K562 (cell line): ENCODE data around the gene PPP1CA. TPM values are rescaled to one million over a fixed set of nuclear protein-coding genes. Genes with fewer than 3 reads are reported as not detected.

Experiments
- ATAC-seq: fragments of 200-7000 bp; cut with Tn5 transposase; 3 replicates; pipeline ENCODE4 v1.9.1; 2020; ENCODE audit warnings: moderate library complexity
- BruUV-seq: library from RNA; stranded (reverse); fragments of 400-500 nt; replicated peaks from 2 replicates; lab custom pipeline; 2021; lab: Mats Ljungman, UMichigan
- CTCF ChIA-PET: fragments of 300-600 bp; formaldehyde crosslinking; extraction: SDS; loops from one replicate; lab custom pipeline; 2021; ENCODE audit warnings: low intra/inter-chr PET ratio; lab: Yijun Ruan, JAX
- POLR2A ChIA-PET: fragments of 300-600, 350-650 bp; sonication (Branson Sonifier 250); formaldehyde crosslinking; extraction: SDS; loops from one replicate; lab custom pipeline; 2021; ENCODE audit warnings: antibody characterized with exemption, inconsistent platforms; lab: Yijun Ruan, JAX
- DNase-seq, 4 experiments: peaks; one replicate each; pipeline versions ENCODE4 v3.0.0 to v3.0.0-alpha.2; 2011 to 2018; ENCODE audit warnings: low spot score in 3 of 4, mixed read lengths in 3 of 4; ENCODE audit errors: extremely low read depth in 1 of 4
- FAIRE-seq: peaks from 2 replicates; lab custom pipeline; 2011; peaks lifted over from hg19 to GRCh38; lab: Jason Lieb, UNC
- H2AFZ ChIP-seq: 2 replicates; pipeline ENCODE4 v1.6.0; 2011; ENCODE audit warnings: low read depth, low read length, control low read depth, inconsistent platforms
- H3K27ac ChIP-seq: fragments of 200-600 bp; 3 replicates; pipeline ENCODE4 v1.8.0; 2011; ENCODE audit warnings: low read depth, mild to moderate bottlenecking, control low read depth, inconsistent platforms, low read length, moderate library complexity, mixed read lengths; ENCODE audit errors: extremely low read depth
- H3K27me3 ChIP-seq, 2 experiments: fragments of 300-600 bp in 1 of 2; 2 replicates in 1 of 2; 3 replicates in 1 of 2; pipeline versions ENCODE4 v1.6.0 to v1.8.0; 2011; ENCODE audit warnings: inconsistent platforms in 2 of 2, low read length in 2 of 2, mild to moderate bottlenecking in 1 of 2, mixed read lengths in 1 of 2, moderate library complexity in 1 of 2; ENCODE audit not compliant: control insufficient read depth in 2 of 2, insufficient read depth in 2 of 2
- H3K36me3 ChIP-seq: fragments of 300-600 bp; 3 replicates; pipeline ENCODE4 v1.8.0; 2011; ENCODE audit warnings: mild to moderate bottlenecking, low read length, inconsistent platforms; ENCODE audit not compliant: control insufficient read depth, insufficient read depth
- H3K4me1 ChIP-seq, 2 experiments: fragments of 200-600 bp in 1 of 2; replicated peaks in 1 of 2; 2 replicates in 1 of 2; 3 replicates in 1 of 2; pipeline versions ENCODE4 v1.5.1 to v1.8.0; 2011; ENCODE audit warnings: inconsistent platforms in 2 of 2, low read length in 2 of 2, mild to moderate bottlenecking in 1 of 2, mixed read lengths in 1 of 2, moderate library complexity in 1 of 2; ENCODE audit not compliant: control insufficient read depth in 2 of 2, insufficient read depth in 2 of 2
- H3K4me2 ChIP-seq: 2 replicates; pipeline ENCODE4 v1.6.1; 2011; ENCODE audit warnings: low read length, control low read depth, inconsistent platforms, mixed read lengths; ENCODE audit not compliant: insufficient read depth
- H3K4me3 ChIP-seq: fragments of 200-600 bp; sonication (generic), shearing (Covaris generic); 2 replicates; pipeline ENCODE4 v1.5.1; 2016; ENCODE audit warnings: control low read depth, inconsistent platforms
- H3K79me2 ChIP-seq: fragments of 200-600 bp; 3 replicates; pipeline ENCODE4 v1.8.0; 2011; ENCODE audit warnings: low read length, inconsistent platforms; ENCODE audit not compliant: control insufficient read depth, insufficient read depth
- H3K9ac ChIP-seq, 2 experiments: 2 replicates each; pipeline versions ENCODE4 v1.6.0 to v1.6.1; 2011; ENCODE audit warnings: low read depth in 2 of 2, low read length in 2 of 2, control low read depth in 1 of 2, inconsistent platforms in 1 of 2, mild to moderate bottlenecking in 1 of 2, mixed read lengths in 1 of 2; ENCODE audit not compliant: insufficient read depth in 1 of 2
- H3K9me1 ChIP-seq: one replicate; pipeline ENCODE4 v1.6.0; 2011; ENCODE audit warnings: inconsistent platforms, mild to moderate bottlenecking, low read length, moderate library complexity; ENCODE audit not compliant: control insufficient read depth, insufficient read depth
- H3K9me3 ChIP-seq: replicated peaks from 2 replicates; pipeline ENCODE4 v1.5.1; 2011; ENCODE audit warnings: low read depth, low read length, inconsistent platforms; ENCODE audit not compliant: control insufficient read depth, insufficient read depth
- H4K20me1 ChIP-seq: replicated peaks from 2 replicates; pipeline ENCODE4 v1.6.1; 2011; ENCODE audit warnings: low read length, inconsistent platforms, mixed read lengths; ENCODE audit not compliant: control insufficient read depth, insufficient read depth
- FOXK1 ChIP-seq: sonication (generic); formaldehyde crosslinking; IDR thresholded peaks from 2 replicates; pipeline ENCODE4 v1.8.0; 2022; ENCODE audit warnings: missing genetic modification reagents, mild to moderate bottlenecking, borderline replicate concordance
- POLR2G ChIP-seq: fragments of 200-400 bp; formaldehyde crosslinking; IDR thresholded peaks from 2 replicates; pipeline ENCODE4 v1.6.1; 2017; ENCODE audit warnings: low read depth, mild to moderate bottlenecking, antibody characterized with exemption, low read length, moderate library complexity
- RAD51 ChIP-seq: fragments of 450-650 bp; IDR thresholded peaks from 2 replicates; pipeline ENCODE4 v1.7.1; 2016; ENCODE audit warnings: low read depth, mild to moderate bottlenecking, borderline replicate concordance
- ZNF431 ChIP-seq: sonication (generic); formaldehyde crosslinking; IDR thresholded peaks from 2 replicates; pipeline ENCODE4 v1.8.0; 2022; ENCODE audit warnings: mild to moderate bottlenecking, missing genetic modification reagents
- WGBS: fragments of 100-300 bp; shearing (Covaris generic); methylation state at CpG from one replicate; pipeline ENCODE4 v1.1.6; 2016; ENCODE audit warnings: low coverage, mixed read lengths; ENCODE audit not compliant: insufficient coverage; ENCODE audit errors: missing lambda C conversion rate; 5-methylcytosine and 5-hydroxymethylcytosine counted together
- in situ Hi-C: fragments of 300-500 bp; cut with MboI; formaldehyde crosslinking; loops from 4 replicates; pipeline ENCODE4 v1.15.0; 2018; ENCODE audit warnings: inconsistent platforms, mixed read lengths
- intact Hi-C: fragments of 100-400 bp; cut with micrococcal nuclease; formaldehyde crosslinking; loops from 2 replicates; pipeline ENCODE4 v1.14.2; 2022
- polyA plus RNA-seq, 8 experiments: library from polyadenylated mRNA; depleted of rRNA in 4 of 8; stranded (reverse) in 5 of 8; unstranded in 3 of 8; fragments of >200 nt; fragmentation: Nextera tagmentation in 2 of 8; fragmentation: Illumina TruSeq in 1 of 8; extraction: Ambion mirVana in 2 of 8; extraction: Trizol in 1 of 8; gene quantifications; 2 replicates each; pipeline versions ENCODE4 v1.2.1 to v1.2.3, GENCODE V29; 2011 to 2014; ENCODE audit warnings: inconsistent platforms in 1 of 8, missing spikeins in 1 of 8
- total RNA-seq, 7 experiments: library from RNA; depleted of rRNA in 6 of 7; stranded (reverse); fragments of >200 nt in 6 of 7; fragmentation: Illumina TruSeq in 2 of 7; extraction: Trizol in 2 of 7; gene quantifications; 2 replicates each; pipeline versions ENCODE4 v1.2.1 to v1.2.3, GENCODE V29; 2011 to 2021; ENCODE audit warnings: low replicate concordance in 1 of 7
- TF ChIP-seq, protein P1 (sequence below): fragments of 450-650 bp; formaldehyde crosslinking; IDR thresholded peaks from 2 replicates; pipeline ENCODE4 v1.4.0; 2020; ENCODE audit warnings: mild to moderate bottlenecking

PPP1CA gene
- total and polyA plus RNA-seq, 9 of the 15 experiments (the other 6 are each of a cell fraction or from before 2014, with no cell fraction given), result 18.2 to 242 (median 188) TPM

GRCh38 chr11:67400251-67400941 lies 1.3 kb downstream of the PPP1CA start:
- peaks cover 26 to 92% of the 10 kb centered on the region in 2 experiments for H3K4me1 ChIP-seq
- in situ Hi-C loops, result no loop called here

More at GRCh38 chr11:67400251-67400941, 1.3 kb downstream of the PPP1CA start:
- intact Hi-C loops, result loop anchor here (2.0 to 5.0 kb wide), 3 partner anchors 82 to 182 kb away; partner anchors contain the start of genes AIP and GSTP1
- TF ChIP-seq ZNF431 (CRISPR knock-in tag) (0 out of 2 replicates have a peak, but pooled peaks have one; percentile 24), RAD51 (no peak), FOXK1 (CRISPR knock-in tag) (0 out of 2 replicates have a peak, but pooled peaks have one; percentile 6), POLR2G (peak; percentile 38; the same call in 1 of the 2 replicates)
- TF ChIP-seq, protein P1, sequence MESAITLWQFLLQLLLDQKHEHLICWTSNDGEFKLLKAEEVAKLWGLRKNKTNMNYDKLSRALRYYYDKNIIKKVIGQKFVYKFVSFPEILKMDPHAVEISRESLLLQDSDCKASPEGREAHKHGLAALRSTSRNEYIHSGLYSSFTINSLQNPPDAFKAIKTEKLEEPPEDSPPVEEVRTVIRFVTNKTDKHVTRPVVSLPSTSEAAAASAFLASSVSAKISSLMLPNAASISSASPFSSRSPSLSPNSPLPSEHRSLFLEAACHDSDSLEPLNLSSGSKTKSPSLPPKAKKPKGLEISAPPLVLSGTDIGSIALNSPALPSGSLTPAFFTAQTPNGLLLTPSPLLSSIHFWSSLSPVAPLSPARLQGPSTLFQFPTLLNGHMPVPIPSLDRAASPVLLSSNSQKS (CRISPR knock-in tag), result no peak
- 0 out of 2 replicates have a peak, but pooled peaks cover 4% of the 10 kb centered on the region for H4K20me1 ChIP-seq
- no peak overlapping the region for H2AFZ ChIP-seq
- ATAC-seq (no peak), FAIRE-seq (no peak), DNase-seq (peak in 1 of 4 experiments; percentile 6)
- peaks cover 23% of the 10 kb centered on the region for H3K79me2 ChIP-seq
- no peaks in the 10 kb centered on the region for H3K9me1 ChIP-seq
- ChIA-PET CTCF (interaction anchor here (1.2 kb wide), 1 partner anchor 106 kb away, joined by 4 read pairs; no protein-coding TSS in a partner anchor), POLR2A (interaction anchor here (1.0 to 2.2 kb wide), 7 partner anchors 8 to 184 kb away, joined by 4 to 19 read pairs (median 7); partner anchors contain the start of genes CDK2AP2, GSTP1 and RAD9A)
- peaks cover 52% of the 10 kb centered on the region for H3K36me3 ChIP-seq
- no peaks in the 10 kb centered on the region for H3K27me3 ChIP-seq
- H3K4me3 ChIP-seq, result peak overlapping the region; percentile 91
- H3K27ac ChIP-seq, result peak overlapping the region; percentile 95
- H3K9me3 ChIP-seq, result no peaks in the 10 kb centered on the region
- BruUV-seq, result no TSS peak
- peak overlapping the region; percentile 95 to 96 for H3K9ac ChIP-seq
- peak overlapping the region; percentile 84 for H3K4me2 ChIP-seq
- 51% methylated on average over 22 of the region's 23 CpGs for WGBS
